A549 (cell line): ENCODE results near the gene SRPK1.

ENCODE experiments used
- CBX8 ChIP-seq: fragments of 200-600 bp; sonication (generic); IDR thresholded peaks from 2 replicates; pipeline ENCODE4 v1.6.1; 2016
- MAFK ChIP-seq: fragments of 450-650 bp; IDR thresholded peaks from 2 replicates; pipeline ENCODE4 v1.6.1; 2014; ENCODE audit not compliant: partially characterized antibody
- MAX ChIP-seq: IDR thresholded peaks from 2 replicates; pipeline ENCODE4 v1.6.1; 2012
- RCOR1 ChIP-seq: fragments of 150-350 bp; IDR thresholded peaks from 2 replicates; pipeline ENCODE4 v1.6.1; 2014; ENCODE audit warnings: antibody characterized with exemption, low read length, low read depth
- SMC3 ChIP-seq: fragments of >200 bp; sonication (Bioruptor Twin); formaldehyde crosslinking; IDR thresholded peaks from 3 replicates; pipeline ENCODE4 v1.6.1; 2018; ENCODE audit warnings: inconsistent platforms
- TF ChIP-seq, protein P1 (sequence below): fragments of >200 bp; sonication (Bioruptor Twin); formaldehyde crosslinking; IDR thresholded peaks from 3 replicates; pipeline ENCODE4 v1.5.1; 2016

DNA sequence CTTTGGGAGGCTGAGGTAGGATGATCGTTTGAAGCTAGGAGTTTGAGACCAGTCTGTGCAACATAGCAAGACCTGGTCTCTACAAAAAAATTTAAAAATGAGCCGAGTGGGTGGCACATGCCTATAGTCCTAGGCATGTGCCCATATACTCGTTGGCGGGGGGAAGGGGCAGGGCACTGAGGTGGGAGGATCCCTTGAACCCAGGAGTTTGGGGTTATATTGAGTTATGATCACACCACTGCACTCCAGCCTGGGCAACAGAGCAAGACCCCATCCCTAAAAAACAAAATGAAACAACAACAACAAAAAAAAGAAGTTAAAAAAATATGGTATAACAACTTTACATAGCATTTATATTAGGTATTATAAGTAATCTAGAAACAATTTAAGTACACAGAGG is 67.9 kb downstream of the SRPK1 start:
- TF ChIP-seq RCOR1 (no peak), CBX8 (no peak), MAX (no peak), SMC3 (no peak), MAFK (no peak)
- TF ChIP-seq, protein P1, sequence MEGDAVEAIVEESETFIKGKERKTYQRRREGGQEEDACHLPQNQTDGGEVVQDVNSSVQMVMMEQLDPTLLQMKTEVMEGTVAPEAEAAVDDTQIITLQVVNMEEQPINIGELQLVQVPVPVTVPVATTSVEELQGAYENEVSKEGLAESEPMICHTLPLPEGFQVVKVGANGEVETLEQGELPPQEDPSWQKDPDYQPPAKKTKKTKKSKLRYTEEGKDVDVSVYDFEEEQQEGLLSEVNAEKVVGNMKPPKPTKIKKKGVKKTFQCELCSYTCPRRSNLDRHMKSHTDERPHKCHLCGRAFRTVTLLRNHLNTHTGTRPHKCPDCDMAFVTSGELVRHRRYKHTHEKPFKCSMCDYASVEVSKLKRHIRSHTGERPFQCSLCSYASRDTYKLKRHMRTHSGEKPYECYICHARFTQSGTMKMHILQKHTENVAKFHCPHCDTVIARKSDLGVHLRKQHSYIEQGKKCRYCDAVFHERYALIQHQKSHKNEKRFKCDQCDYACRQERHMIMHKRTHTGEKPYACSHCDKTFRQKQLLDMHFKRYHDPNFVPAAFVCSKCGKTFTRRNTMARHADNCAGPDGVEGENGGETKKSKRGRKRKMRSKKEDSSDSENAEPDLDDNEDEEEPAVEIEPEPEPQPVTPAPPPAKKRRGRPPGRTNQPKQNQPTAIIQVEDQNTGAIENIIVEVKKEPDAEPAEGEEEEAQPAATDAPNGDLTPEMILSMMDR = no peak
